Activated CD8-positive, alpha-beta memory T cell treated with anti-CD3 and anti-CD28 coated beads for 48 hours (primary cell): ENCODE data around the gene TCF12.

Source experiments
- DNase-seq, 3 experiments: peaks; one replicate each; pipeline ENCODE4 v3.0.0-alpha.2; 2020; ENCODE audit warnings: low read depth in 2 of 3, low spot score in 2 of 3

The TCF12 gene

DNA sequence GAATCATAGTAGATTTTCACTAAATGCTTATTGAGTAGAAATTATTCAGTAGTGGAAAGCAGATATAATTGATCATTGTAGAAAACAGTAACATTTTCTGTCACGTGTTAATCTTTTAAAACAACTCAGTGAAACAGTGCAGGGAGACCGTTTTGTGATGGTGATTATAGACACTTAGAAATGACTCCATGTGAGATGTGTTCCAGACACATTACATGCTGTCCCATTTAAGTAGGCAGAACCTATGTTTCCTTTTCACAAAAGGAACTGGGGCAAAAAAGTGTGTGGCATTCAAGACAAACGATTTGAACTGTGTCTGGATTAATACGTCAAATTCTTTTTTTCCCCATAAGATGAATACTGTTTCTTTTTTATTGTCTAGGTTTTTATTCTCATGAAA, 126.5 kb downstream of the TCF12 start:
- no peak for DNase-seq

DNA sequence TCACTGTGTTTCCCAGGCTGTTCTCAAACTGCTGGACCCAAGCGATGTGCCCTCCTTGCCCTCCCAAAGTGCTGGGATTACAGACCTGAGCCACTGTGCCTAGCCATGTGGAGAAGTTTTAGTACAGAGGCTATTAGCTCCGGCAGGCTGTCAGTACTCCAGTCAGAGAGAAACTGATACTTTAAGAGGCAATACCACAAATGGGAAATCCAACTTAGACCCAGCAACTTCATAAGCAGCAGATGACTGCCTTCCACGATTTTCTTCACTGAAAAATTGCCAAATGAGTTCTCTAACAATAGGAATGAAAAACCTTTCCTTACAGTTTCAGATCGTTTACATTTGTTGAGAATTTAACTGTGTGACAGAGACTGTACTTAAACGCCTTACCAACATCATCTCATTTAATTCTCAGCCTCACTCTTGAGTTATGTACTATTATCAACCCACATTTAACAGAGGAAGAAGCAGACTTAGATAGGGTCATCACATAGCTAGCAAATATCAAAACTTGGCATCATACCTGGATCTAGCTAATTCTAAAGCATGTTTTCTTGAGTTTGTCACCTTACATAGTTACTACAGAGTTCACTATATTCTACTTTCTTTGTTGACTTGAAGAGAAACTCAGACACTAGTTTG, 127.4 kb downstream of the TCF12 start:
- no peak for DNase-seq

DNA sequence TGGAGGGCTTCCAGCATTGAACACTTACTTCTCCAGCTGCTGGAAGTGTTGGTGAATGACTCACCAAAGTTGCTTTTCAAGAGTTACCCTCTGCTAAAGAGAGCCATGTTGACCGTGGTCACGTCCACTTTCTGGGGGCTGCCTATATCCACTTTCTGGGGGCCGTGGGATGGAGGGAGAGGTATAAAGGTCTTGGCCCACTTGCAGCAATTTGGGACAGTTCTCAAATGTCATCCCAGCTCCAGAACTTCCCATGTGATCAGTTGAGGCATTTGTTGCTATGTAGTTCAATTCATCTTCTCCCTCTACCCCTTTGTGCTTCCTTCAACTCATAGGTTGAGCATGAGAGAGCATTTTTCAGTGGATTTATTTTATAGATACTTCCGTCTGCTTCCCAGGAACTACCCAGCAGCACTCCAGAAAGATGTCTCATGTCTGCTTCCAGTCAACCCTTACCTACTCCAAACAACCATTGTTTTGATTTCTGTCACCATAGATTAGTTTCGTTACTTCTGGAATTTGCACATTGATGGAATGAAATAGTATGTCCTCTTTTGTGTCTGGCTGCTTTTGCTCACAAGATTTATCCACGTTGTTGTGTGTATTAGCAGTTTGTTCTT, 130.6 kb downstream of the TCF12 start:
- no peak for DNase-seq

DNA sequence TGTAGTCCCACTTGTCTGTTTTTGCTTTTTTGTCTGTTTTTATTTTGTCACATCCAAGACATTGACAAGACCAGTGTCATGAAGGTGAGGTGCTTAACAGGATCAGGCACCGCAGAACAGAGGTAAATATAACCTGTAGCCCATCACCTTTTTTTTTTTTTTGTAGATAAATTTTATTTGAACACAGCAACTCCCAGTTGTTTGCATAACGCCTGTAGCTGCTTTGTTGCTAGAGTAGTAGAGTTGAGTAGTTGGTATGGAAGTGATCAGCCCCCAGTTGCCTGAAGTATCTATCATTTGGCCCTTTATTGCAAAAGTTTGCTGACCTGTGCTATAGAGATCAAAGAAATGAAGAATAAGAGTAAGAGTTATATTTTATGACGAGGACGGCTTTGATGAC, 135.0 kb downstream of the TCF12 start:
- no peak for DNase-seq

DNA sequence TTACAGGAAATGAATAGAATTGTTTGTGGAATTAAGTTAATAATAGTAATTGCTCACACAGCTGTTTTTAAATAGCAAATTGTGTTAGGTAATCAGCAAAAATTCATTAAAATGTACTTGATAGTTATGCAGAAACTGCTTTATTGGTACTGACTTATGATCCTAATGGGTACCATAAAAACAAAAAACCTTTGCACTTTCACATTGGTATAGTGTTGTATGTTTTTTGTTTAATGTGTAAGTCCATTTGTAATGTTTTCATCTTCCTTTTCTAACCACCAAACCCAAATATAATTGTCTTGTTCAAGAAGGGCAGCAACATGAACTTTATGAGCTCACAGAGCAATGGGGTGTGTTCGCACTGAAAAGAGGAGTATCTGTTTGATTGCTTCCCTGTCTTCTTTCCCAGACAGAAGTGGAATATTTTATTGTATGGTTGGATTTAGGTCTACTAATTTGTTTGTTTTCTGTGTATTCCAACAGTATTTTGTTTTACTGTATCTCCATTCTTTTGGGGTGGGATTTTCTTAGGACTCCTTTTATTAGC, 135.8 kb downstream of the TCF12 start:
- no peak for DNase-seq

DNA sequence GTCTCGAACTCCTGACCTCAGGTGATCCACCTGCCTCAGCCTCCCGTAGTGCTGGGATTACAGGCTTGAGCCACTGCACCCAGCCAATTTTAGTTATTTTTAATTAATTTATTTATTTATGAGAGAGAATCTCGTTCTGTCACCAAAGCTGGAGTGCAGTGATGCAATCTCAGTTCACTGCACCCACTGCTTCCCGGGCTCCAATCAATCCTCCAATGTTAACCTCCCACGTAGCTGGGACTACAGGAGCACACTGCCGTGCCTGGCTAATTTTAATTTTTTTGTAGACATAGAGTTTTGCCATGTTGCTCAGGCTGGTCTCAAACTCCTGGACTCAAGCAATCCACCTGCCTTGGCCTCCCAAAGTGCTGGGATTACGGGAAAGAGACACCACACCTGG, 137.9 kb downstream of the TCF12 start:
- DNase-seq: no peak

DNA sequence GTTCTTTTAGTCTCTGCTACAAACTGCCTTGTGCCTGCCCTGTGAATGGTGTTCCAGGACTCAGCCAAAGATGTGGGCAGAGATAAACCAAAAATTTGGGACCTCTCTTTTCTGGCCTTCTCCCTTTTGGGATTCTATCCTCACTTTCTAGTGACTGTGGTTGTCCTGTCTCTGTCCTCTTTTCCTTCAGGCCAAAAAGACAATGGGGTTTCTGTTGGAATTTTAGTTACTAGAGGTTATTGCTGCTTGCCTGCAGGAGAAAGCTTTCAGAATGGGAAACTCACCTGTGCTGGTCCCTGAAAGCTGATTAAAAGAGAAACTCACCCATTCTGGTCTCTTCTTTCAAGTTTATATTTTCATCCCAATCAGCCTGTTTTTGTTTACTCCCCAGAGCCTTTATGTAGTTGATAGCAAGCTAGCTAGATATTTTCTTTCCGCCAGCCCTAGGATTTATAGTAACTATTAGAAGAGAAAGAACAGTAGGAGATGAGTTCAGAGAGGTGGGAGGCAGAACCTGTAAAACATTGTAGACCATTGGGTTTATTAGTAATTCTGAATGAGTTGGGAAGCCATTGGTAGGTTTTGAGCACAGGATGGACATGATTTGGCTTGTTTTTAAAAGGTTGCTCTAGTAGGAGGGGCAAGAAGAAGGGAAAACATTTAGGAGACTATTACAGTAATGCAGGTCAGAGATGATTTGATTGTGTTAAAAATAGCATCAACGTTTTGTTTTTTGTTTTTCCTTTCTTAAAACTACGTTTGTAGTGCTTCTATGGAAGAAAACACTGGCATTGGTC, 138.9 kb downstream of the TCF12 start:
- no peak for DNase-seq

DNA sequence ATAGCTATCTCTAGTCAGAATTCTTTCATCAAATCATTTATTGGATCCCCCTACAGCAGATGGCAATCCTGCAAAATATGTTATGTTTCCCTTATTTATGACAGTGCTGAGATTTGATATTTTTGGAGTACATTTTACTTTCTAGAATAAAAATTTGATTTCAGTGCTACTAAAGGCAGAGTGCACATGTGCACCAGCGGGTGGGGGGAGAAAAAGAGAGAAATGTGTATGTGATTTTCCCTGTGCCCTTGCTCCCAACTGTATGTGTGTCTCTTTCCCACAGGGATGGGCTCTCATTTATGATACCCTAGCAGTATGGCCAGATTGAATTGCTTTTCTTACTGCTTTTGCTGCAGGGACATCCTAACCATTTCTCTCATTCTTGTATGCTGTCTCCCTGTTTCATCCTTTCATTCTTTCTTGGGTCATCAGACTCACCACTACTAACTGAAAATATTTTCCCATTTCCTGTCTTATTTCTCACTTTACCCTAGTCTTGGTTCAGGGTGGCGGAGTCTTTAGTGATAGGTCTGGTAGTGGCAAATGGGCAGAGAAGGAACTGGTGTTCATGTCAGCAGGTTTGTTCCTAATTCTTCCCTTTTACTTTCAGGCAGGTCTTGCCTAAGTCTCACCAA, 140.7 kb downstream of the TCF12 start:
- no peak for DNase-seq

DNA sequence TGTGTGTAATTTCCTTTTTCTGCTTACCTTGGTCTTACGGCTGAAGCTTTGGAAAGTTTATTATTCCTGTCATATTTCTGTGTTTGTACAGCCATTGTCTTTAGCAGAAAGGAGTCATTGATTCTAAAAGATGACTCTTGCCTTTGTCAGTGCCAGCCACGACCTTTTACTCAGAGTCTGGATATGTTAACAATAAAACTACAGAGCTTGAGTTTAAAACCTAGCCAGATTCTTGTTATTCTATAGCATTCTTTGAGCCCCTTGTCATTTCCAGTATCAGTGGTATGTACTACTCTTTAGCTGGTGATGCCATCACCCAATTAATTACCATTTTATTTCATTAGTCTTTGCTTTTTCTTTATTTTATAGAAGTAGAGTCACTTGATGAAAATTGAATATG, 142.4 kb downstream of the TCF12 start:
- no peak for DNase-seq

DNA sequence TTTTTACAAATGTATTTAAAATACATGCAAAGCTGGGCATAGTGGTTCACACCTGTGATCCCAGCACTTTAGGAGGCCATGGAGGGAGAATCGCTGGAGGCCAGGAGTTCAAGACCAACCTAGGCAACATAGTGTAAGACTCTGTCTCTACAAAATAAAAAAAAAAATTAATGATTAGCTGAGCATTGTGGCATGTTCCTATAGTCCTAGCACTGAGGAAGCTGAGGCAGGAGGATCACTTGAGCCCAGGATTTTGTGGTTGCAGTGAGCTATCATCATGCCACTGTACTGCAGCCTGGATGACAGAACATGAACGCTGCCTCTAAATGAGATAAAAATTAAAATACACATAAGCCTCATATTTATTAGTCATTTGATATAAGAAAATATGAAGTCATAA, 142.8 kb downstream of the TCF12 start:
- DNase-seq: no peak

DNA sequence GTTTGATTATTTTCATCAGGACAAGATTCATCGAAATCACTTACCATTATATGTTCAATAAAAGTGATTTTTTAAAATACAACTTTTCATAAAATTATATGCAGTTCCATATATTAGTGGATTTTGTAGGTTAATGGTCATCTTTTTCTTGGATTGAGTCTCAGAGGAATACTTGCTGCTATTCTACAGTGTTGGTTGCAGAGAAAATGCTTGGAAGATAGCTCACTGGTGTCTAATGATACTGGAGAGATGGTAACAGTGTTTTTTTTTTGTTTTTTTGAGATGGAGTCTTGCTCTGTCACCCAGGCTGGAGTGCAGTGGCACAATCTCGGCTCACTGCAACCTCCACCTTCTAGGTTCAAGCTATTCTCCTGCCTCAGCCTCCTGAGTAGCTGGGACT, 143.3 kb downstream of the TCF12 start:
- no peak for DNase-seq

DNA sequence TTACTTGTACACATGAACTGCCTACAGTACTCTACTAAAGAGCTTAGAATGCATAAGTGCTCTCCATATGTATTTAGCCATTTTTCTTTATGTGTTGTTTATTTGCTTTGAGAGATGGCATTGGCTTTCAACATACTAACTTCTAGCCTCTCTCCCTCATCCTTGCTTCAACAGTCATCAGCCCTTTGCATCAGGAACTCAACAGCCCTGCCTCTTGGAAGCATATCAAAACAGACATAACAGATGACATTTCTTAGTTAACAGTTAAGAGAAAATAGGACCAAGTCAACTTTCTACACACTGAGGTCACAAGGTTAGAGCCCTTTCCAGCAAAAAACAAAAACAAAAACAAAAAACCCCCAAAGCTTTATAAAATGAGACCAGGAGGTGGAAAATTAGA, 145.6 kb downstream of the TCF12 start:
- DNase-seq: no peak

DNA sequence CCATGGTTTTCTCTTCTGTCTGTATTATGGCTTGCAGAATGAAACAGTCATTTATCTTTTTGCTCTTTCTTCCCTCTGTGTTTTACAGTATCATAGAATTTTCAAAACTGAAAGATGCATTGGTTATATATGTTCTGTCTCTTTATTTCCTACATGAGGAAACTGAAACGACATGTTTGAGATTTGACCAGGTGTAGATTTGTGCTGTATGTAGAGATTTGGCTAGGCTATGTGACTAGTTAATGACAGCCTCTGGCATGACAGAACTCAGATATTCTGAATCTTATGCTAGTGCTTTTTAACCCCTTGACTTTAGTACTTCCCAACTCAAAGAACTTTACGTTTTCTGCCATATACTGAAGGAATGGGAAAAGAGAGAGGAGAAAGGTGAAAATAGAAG, 151.0 kb downstream of the TCF12 start:
- DNase-seq: no peak

DNA sequence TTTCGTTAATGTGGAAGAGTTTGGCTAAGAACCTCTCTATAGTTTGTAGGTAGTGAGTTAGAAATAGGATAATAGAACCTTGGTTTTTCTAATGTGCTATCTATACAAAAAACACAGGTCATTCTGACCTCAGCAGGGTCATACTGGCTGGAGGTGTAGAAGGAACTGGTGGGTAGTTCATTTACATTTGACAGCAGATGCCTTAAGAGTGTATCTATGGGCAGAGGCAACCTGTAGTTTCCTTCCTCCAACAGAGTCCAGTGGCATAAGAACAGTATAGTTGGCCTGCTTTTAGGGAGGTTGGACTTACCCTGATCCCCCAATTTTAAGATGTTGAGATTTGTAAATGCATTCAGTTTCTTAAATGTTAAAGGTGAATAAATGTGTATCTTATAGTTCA, 152.2 kb downstream of the TCF12 start:
- no peak for DNase-seq

DNA sequence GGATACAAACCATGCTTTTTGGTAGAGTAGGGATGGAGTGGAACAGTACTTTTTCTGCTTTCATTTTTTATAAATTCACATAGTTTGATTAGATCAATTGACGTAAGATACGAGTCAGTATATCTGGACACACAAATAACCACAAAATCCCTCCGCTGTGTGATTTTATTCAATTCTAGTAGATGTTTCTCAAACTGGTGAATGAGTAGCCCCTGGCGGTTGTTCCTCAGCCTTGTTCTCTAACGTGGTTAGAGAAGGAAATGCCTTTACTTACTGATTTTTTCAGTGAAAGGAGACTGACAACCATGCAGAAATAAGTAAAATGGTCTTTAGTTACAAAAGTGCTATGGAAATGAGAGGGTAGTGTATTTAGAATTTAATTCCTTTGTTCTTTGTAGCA, 161.0 kb downstream of the TCF12 start:
- DNase-seq: no peak

DNA sequence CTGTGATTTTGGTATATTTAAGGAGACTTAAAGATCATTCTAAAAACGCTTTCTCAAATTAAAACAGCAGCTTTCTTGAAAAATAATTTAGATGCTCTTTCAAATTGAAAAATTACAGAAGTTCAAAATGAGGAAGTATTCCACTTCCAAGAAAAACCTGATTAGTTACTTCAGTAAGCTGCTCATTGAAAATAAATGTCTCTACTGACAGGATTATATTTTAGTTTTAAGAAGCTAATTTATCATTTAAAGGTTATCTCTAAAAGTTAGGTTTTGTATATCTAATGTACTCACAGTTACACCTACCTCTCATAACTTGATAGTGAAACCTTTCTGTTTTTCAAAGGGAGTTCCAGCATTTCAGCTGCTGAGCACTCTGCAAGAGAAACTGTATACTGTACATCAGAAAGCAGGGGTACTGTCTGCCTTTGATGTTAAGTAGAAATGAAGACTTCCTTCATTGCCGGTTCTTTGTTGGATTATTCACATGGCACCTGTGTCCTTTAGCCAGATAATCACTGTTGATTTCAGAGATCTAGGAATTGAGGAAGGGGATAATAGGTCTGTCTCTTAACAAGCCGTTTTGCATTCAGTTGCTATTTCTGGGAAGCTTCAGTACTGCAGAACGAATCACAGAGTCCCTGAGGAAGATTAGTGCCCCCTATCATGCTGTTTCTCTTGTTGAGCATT, 161.6 kb downstream of the TCF12 start:
- DNase-seq: no peak

DNA sequence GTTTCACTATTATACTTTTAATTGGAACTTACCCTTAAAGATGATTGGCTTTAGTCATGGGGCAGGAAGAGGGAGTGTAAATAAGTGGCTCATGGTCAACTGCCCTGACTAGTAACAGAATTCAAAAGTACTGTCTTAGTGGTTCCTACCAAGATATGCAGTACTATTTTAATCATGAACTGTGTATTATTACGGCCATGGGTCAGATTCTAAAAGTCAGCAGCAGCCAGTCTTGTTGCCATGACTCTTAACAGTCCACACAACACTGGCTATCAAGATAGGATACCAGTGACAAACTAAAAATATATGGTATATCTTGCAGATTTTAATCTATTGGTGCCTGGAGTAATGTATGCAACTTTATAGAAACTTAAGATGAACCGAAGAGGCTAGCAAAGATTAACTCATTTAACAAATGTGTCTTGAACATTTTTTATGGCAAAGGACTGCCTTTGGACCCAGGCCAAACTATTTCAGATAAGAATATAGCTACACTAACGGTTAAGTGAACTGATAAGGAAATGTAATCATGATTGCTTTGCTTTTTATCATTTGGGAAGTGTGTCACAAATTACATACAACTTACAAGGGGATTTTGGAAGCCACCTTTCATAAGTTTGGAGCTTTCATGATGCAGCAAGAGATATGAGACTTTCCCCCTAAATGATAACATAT, 163.7 kb downstream of the TCF12 start:
- no peak for DNase-seq

DNA sequence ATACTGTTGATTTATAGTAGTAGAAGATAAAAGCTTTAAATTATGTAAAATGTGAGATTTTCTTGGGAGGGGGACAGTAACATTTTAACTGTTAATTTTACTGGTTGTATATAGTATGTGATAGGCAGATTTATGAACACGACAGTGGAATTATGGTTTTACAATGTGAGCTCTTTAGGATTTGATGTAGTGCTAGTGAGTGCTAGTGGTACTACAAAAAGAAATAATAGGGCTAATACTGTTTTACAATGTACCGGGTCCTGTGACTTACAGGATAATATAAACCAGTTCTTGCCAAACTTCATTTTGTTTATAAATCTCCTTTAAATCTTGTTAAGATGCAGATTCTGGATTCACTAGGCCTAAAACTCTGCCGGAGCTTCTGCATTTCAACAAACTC, 165.7 kb downstream of the TCF12 start:
- no peak for DNase-seq

DNA sequence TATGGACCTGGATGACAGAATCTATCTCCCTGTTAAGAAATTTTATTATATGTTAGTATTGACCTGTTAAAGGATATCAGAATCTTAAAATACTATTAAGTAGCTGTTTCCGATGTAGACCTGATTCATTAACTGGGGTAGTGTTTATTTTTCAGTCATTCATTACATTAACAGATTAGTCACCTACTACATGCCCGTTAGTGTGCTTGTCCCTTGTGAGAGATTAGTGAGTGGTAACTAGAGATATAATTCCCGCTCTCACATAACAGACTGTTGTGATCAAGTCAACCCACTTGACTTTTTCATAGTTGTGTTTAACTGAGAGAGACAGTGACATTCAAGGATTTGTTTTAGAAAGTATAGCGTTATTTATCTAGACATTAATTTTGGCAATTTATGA, 166.8 kb downstream of the TCF12 start:
- DNase-seq: no peak

DNA sequence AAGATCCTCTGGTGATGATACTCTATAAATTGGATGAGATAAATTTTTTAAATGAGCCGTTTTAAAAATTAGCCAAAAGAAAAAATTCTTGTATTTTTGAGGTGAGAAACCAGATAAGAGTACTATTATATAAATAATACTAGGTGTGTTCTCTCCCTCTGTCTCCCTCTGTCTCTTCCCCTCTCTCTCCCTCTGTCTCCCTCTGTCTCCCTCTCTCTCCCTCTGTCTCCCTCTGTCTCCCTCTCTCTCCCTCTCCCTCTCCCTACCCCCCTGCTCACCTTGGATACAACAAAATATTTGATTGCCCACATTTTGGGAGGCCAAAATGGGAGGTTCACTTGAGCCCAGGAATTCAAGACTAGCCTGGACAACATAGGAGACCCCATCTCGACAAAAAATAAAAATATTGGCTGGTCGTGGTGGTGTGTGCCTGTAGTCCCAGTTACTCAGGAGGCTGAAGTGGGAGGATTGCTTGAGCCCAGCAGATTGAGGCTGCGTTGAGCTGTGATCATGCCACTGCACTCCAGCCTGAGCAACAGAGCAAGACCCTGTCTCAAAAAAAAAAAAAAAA, 168.5 kb downstream of the TCF12 start:
- DNase-seq: no peak
